OCI-LY1 (cell line): ENCODE measurements around the gene METTL25.

Experiments used
- H2AFZ ChIP-seq: fragments of 200-600 bp; sonication (generic), shearing (Covaris generic); 2 replicates; pipeline ENCODE4 v1.6.0; 2014; ENCODE audit warnings: antibody characterized with exemption, mild to moderate bottlenecking, low read length
- H3F3A ChIP-seq: fragments of 200-600 bp; sonication (generic), shearing (Covaris generic); 2 replicates; pipeline ENCODE4 v1.6.0; 2014; ENCODE audit warnings: mild to moderate bottlenecking, antibody characterized with exemption, low read length, moderate library complexity; ENCODE audit not compliant: insufficient read depth
- H3K27ac ChIP-seq: fragments of 200-600 bp; sonication (generic); 2 replicates; pipeline ENCODE4 v1.5.1; 2014; ENCODE audit warnings: low read length, mixed run types, mild to moderate bottlenecking, low read depth; ENCODE audit not compliant: poor library complexity, severe bottlenecking
- H3K27me3 ChIP-seq: fragments of 200-600 bp; sonication (generic); 2 replicates; pipeline ENCODE4 v1.6.0; 2014; ENCODE audit warnings: antibody characterized with exemption, mild to moderate bottlenecking, low read length, moderate library complexity; ENCODE audit not compliant: insufficient read depth
- H3K36me3 ChIP-seq: fragments of 200-600 bp; sonication (generic); 2 replicates; pipeline ENCODE4 v1.6.1; 2014; ENCODE audit warnings: mild to moderate bottlenecking, antibody characterized with exemption, low read length, moderate library complexity, mixed read lengths; ENCODE audit not compliant: insufficient read depth
- H3K4me1 ChIP-seq: fragments of 200-600 bp; sonication (generic); 2 replicates; pipeline ENCODE4 v1.5.1; 2014; ENCODE audit warnings: mild to moderate bottlenecking, low read length, moderate library complexity; ENCODE audit not compliant: insufficient read depth, severe bottlenecking
- H3K4me2 ChIP-seq: fragments of 200-600 bp; sonication (generic), shearing (Covaris generic); 2 replicates; pipeline ENCODE4 v1.6.1; 2014; ENCODE audit warnings: low read length
- H3K4me3 ChIP-seq: fragments of 200-600 bp; sonication (generic); 2 replicates; pipeline ENCODE4 v1.5.1; 2014; ENCODE audit warnings: low read length, low read depth, mild to moderate bottlenecking, mixed read lengths; ENCODE audit not compliant: poor library complexity, severe bottlenecking
- H3K79me2 ChIP-seq: fragments of 200-600 bp; shearing (Covaris generic); 2 replicates; pipeline ENCODE4 v1.6.1; 2016; ENCODE audit warnings: mixed run types, low read length, mixed read lengths; ENCODE audit not compliant: insufficient read depth
- H3K9ac ChIP-seq: fragments of 200-600 bp; sonication (generic), shearing (Covaris generic); 2 replicates; pipeline ENCODE4 v1.6.1; 2014; ENCODE audit warnings: mild to moderate bottlenecking, low read length, mixed read lengths
- H3K9me2 ChIP-seq: fragments of 200-600 bp; sonication (generic), shearing (Covaris generic); 2 replicates; pipeline ENCODE4 v1.6.1; 2014; ENCODE audit warnings: low read depth, mild to moderate bottlenecking, low read length, mixed read lengths
- H3K9me3 ChIP-seq: fragments of 200-600 bp; shearing (Covaris generic); 2 replicates; pipeline ENCODE4 v1.6.1; 2014; ENCODE audit warnings: low read length, mixed read lengths
- H4K20me1 ChIP-seq: fragments of 200-600 bp; sonication (generic), shearing (Covaris generic); 2 replicates; pipeline ENCODE4 v1.6.0; 2016; ENCODE audit warnings: mild to moderate bottlenecking, low read length; ENCODE audit not compliant: insufficient read depth
- CTCF ChIP-seq: fragments of 200-600 bp; sonication (generic), shearing (Covaris generic); IDR thresholded peaks from 2 replicates; pipeline ENCODE4 v1.5.1; 2017; ENCODE audit warnings: mild to moderate bottlenecking, antibody characterized with exemption, low read length, moderate library complexity, mixed read lengths
- EZH2 ChIP-seq: fragments of 200-600 bp; sonication (generic), shearing (Covaris generic); IDR thresholded peaks from 2 replicates; pipeline ENCODE4 v1.8.0; 2017; ENCODE audit warnings: borderline replicate concordance, mixed run types, mild to moderate bottlenecking, antibody characterized with exemption, low read length, moderate library complexity, mixed read lengths

Gene METTL25

GRCh38 chr12:82474181-82474797 lies 116.0 kb downstream of the METTL25 start:
- no peak for TF ChIP-seq CTCF
- no peak for TF ChIP-seq EZH2
- H3F3A ChIP-seq = no peaks in the 10 kb centered on the region
- no peaks in the 10 kb centered on the region for H3K27me3 ChIP-seq
- no peak overlapping the region for H3K4me2 ChIP-seq
- H3K27ac ChIP-seq = no peak overlapping the region
- H3K9me2 ChIP-seq = no peaks in the 10 kb centered on the region
- no peaks in the 10 kb centered on the region for H3K79me2 ChIP-seq
- no peak overlapping the region for H3K9ac ChIP-seq
- H3K4me1 ChIP-seq = no peaks in the 10 kb centered on the region
- H3K4me3 ChIP-seq = no peak overlapping the region
- H2AFZ ChIP-seq = no peak overlapping the region
- H3K9me3 ChIP-seq = no peaks in the 10 kb centered on the region
- H4K20me1 ChIP-seq = no peaks in the 10 kb centered on the region
- no peaks in the 10 kb centered on the region for H3K36me3 ChIP-seq

- no peaks in the 10 kb centered on the region for H3K9me3 ChIP-seq
- no peak overlapping the region for H3K4me2 ChIP-seq
- no peaks in the 10 kb centered on the region for H3K36me3 ChIP-seq
- H3K4me3 ChIP-seq = no peak overlapping the region
- H3K27ac ChIP-seq = no peak overlapping the region
- H3K9me2 ChIP-seq = no peaks in the 10 kb centered on the region
- H3K9ac ChIP-seq = no peak overlapping the region
- TF ChIP-seq CTCF (no peak), EZH2 (no peak)
- no peaks in the 10 kb centered on the region for H3F3A ChIP-seq
- no peak overlapping the region for H2AFZ ChIP-seq
- H3K4me1 ChIP-seq = no peaks in the 10 kb centered on the region
- H3K79me2 ChIP-seq = no peaks in the 10 kb centered on the region
- H4K20me1 ChIP-seq = no peaks in the 10 kb centered on the region
- H3K27me3 ChIP-seq = no peaks in the 10 kb centered on the region
Measured at GRCh38 chr12:82474798-82475184, 116.5 kb downstream of the METTL25 start.

- no peak overlapping the region for H3K27ac ChIP-seq
- no peak overlapping the region for H2AFZ ChIP-seq
- no peaks in the 10 kb centered on the region for H3K36me3 ChIP-seq
- no peak for TF ChIP-seq CTCF
- no peak for TF ChIP-seq EZH2
- H3K9ac ChIP-seq = no peak overlapping the region
- no peaks in the 10 kb centered on the region for H3F3A ChIP-seq
- no peaks in the 10 kb centered on the region for H3K4me1 ChIP-seq
- no peak overlapping the region for H3K4me3 ChIP-seq
- no peaks in the 10 kb centered on the region for H3K9me2 ChIP-seq
- no peaks in the 10 kb centered on the region for H3K9me3 ChIP-seq
- no peaks in the 10 kb centered on the region for H3K79me2 ChIP-seq
- H4K20me1 ChIP-seq = no peaks in the 10 kb centered on the region
- no peak overlapping the region for H3K4me2 ChIP-seq
- no peaks in the 10 kb centered on the region for H3K27me3 ChIP-seq
Measured at GRCh38 chr12:82475211-82475610, 116.9 kb downstream of the METTL25 start.
